Measurements from ENCODE around the gene SPRYD3.

The SPRYD3 gene

GRCh38 chr12:53079226-53080117 lies at the start of gene SPRYD3:
TSS of gene SPRYD3 (minus strand) at chr12:53079390. CDS start at chr12:53079333, 57 bp downstream.
- H3K4me3 ChIP-seq (replicated peaks in 1 of 2; ENCODE audit: low read depth in 2 of 2, low read length in 2 of 2): peak within 1 kb of the TSS; percentile 55 to 72
- TF ChIP-seq CTCF (IDR thresholded peaks at IDR 0.05; ENCODE audit: low read depth, low read length): no peak
- peak; percentile 98 for DNase-seq (ENCODE audit: low read depth in 2 of 2)

GRCh38 chr12:53127169-53127568 lies 48.0 kb upstream of the SPRYD3 start:
- no peak for DNase-seq (ENCODE audit: low read depth in 2 of 2)
- TF ChIP-seq CTCF (IDR thresholded peaks at IDR 0.05; ENCODE audit: low read depth, low read length): no peak
- no peak overlapping the region for H3K4me3 ChIP-seq (replicated peaks in 1 of 2; ENCODE audit: low read depth in 2 of 2, low read length in 2 of 2)

GRCh38 chr12:53124352-53124723 lies 45.1 kb upstream of the SPRYD3 start:
- H3K4me3 ChIP-seq (replicated peaks in 1 of 2; ENCODE audit: low read depth in 2 of 2, low read length in 2 of 2): no peak overlapping the region
- TF ChIP-seq CTCF (IDR thresholded peaks at IDR 0.05; ENCODE audit: low read depth, low read length): no peak
- no peak for DNase-seq (ENCODE audit: low read depth in 2 of 2)

- TF ChIP-seq CTCF (IDR thresholded peaks at IDR 0.05; ENCODE audit: low read depth, low read length): no peak
- H3K4me3 ChIP-seq (replicated peaks in 1 of 2; ENCODE audit: low read depth in 2 of 2, low read length in 2 of 2): no peak overlapping the region
- DNase-seq (ENCODE audit: low read depth in 2 of 2): peak in 1 of 2 donors; percentile 57
Observed at GRCh38 chr12:53123578-53124351, 44.6 kb upstream of the SPRYD3 start.

- no peak overlapping the region for H3K4me3 ChIP-seq (replicated peaks in 1 of 2; ENCODE audit: low read depth in 2 of 2, low read length in 2 of 2)
- peak; percentile 19 to 22 for DNase-seq (ENCODE audit: low read depth in 2 of 2)
Observed at GRCh38 chr12:53122961-53123468, 43.8 kb upstream of the SPRYD3 start.

More at GRCh38 chr12:53122961-53123468, 43.8 kb upstream of the SPRYD3 start:
- no peak for TF ChIP-seq CTCF (IDR thresholded peaks at IDR 0.05; ENCODE audit: low read depth, low read length)
